WI38 (cell line): ENCODE data around the gene BBC3.

ENCODE experiments used
- H3K4me3 ChIP-seq: 2 replicates; pipeline ENCODE4 v1.5.1; 2011; ENCODE audit warnings: low read depth, mild to moderate bottlenecking, control low read depth, low read length
- CTCF ChIP-seq: IDR thresholded peaks from 2 replicates; pipeline ENCODE4 v1.5.1; 2012; ENCODE audit warnings: low read depth, mild to moderate bottlenecking, control low read depth, low read length

The BBC3 gene

GRCh38 chr19:47228168-47228936 lies 2.6 kb downstream of the BBC3 start:
- peak overlapping the region; percentile 89 for H3K4me3 ChIP-seq
- TF ChIP-seq CTCF: no peak

GRCh38 chr19:47227352-47228167 lies 3.4 kb downstream of the BBC3 start:
- no peak for TF ChIP-seq CTCF
- H3K4me3 ChIP-seq: peak overlapping the region; percentile 89

- peak overlapping the region; percentile 89 for H3K4me3 ChIP-seq
- TF ChIP-seq CTCF: no peak
These were observed 4.3 kb downstream of the BBC3 start for GRCh38 chr19:47226426-47227351.

DNA sequence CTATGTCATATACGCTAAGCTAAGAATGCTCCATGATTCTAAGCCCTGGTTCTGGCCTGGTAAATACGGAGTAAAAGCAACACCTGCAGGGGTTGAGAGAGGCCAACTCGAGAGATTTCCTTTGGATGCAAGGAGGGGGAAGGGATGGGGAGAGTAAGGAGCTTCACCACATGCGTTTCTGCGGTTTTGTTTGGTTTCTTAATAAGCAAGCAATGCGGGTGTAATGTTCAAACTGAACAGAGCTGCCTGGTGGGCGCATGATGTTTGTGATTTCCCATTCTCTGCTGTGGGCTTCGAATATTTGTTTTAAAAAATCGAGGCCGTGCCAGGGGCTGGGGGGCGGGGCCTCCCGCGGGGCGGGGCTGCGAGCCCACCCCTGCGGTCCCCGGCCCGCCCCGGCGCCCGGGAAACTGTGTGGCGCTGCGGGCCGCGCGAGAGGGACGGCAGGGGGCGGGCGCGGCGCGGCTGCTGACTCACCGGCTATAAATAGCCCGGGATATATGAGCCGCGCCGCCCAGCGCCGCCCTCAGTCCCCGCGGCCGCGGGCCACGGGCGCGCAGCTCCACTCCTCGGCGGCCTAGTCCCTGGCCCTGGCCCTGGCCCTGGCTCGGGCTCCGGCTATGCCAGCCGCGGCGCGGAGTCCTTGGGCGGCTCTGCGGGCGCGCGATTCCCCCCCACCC lies 5.1 kb downstream of the BBC3 start:
- no peak for TF ChIP-seq CTCF
- H3K4me3 ChIP-seq: peak overlapping the region; percentile 89

DNA sequence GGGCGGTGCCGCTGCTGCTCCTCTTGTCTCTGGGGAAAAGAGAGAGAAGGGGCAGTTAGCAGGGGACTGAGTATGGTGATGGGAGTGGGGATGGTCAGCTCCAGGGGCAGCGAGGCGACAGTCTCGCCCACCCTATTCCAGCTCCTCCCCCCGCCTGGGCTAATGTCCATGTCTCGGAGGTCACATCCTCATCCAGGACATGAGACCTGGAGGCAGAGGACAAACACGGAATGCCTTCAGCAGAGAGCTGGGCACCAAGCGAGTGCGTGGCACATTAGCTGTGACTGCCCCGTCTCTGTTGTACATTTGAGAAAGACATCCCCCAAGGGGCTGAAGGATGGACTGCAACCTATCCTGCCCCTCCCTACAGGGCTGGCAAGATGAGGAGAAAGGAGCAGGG lies 9.1 kb downstream of the BBC3 start:
- no peak overlapping the region for H3K4me3 ChIP-seq
- no peak for TF ChIP-seq CTCF

DNA sequence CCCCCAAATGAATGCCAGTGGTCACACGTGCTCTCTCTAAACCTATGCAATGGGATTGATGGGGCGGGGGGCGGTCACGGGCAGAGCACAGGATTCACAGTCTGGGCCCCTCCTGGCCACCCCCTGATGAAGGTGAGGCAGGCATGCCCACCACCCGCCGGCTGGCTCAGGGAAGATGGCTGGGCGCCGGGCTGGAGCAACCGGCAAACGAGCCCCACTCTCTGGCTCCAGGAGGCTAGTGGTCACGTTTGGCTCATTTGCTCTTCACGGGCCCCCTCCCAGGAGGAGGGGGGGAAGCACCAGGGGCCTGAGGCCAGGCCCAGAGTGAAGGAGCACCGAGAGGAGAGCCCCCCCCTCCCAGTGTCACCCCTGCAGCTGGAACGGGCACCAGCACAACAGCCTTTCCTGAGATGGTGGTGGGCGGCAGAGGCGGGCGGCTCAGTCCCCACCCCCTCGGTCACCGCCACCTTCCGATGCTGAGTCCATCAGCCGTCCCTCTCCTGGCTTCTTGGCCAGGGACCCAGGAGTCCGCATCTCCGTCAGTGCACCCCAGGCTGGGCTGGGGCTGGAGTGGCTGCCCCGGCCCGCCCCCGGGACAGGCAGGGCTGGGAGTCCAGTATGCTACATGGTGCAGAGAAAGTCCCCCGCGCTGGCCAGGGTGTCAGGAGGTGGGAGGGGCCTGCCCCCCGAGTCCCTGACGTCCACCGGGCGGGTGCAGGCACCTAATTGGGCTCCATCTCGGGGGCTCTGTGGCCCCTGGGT lies 9.7 kb downstream of the BBC3 start:
- no peak overlapping the region for H3K4me3 ChIP-seq
- no peak for TF ChIP-seq CTCF
